Choroid plexus epithelial cell (primary cell): ENCODE data around the gene MAP1B.
A peak's percentile ranks its signal among the peaks of the same experiment; 100 is the strongest.

Experiments used
- DNase-seq: peaks from one replicate; pipeline ENCODE4 v3.0.0-alpha.2; 2010; ENCODE audit warnings: low read depth
- H3K4me3 ChIP-seq: 2 replicates; pipeline ENCODE4 v1.5.1; 2011; ENCODE audit warnings: low read depth, mild to moderate bottlenecking, control low read depth, low read length, moderate library complexity
- CTCF ChIP-seq: conservative IDR thresholded peaks from 2 replicates; pipeline ENCODE4 v1.5.1; 2011; ENCODE audit warnings: low read depth, mild to moderate bottlenecking, control low read depth, inconsistent platforms, low read length, moderate library complexity

Gene MAP1B

DNA sequence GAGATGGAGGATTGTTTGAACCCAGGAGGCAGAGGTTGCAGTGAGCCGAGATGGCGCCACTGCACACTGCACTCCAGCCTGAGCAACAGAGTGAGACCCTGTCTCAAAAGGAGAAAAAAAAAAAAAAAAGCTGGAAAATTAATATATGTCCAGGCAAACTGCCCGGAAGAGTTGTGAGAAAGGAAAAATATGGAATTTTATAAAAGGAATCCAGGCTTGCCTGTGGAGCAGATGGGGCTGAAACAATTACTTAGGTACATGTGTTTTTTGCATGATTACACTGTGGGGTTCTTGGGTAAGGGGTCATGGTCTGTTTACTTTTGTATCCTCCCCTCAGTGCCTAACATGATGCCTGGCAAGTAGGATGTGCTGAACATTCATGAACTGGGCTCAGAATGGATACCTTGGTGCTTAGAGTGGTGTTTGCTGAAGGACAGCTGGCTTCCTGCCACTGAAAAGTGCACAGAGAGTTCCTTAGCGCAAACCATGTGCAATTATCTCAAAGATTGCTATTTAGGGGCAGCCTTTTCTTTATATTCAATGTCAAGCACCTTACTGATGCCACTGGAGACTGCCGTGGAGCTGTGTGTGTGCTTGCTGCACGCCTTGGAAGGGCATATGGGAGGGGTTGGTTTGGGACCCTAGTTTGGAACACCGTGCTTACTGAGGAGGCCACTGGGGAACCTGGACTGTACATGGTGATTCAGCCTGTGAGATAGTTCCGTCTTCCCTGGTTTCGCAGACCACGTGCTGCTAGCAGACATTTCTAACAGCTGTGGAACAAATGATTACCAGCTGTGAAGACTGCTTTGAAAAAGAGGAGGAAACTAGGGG, 78.4 kb downstream of the MAP1B start:
- DNase-seq: peak; percentile 68
- no peak for TF ChIP-seq CTCF
- no peak overlapping the region for H3K4me3 ChIP-seq

DNA sequence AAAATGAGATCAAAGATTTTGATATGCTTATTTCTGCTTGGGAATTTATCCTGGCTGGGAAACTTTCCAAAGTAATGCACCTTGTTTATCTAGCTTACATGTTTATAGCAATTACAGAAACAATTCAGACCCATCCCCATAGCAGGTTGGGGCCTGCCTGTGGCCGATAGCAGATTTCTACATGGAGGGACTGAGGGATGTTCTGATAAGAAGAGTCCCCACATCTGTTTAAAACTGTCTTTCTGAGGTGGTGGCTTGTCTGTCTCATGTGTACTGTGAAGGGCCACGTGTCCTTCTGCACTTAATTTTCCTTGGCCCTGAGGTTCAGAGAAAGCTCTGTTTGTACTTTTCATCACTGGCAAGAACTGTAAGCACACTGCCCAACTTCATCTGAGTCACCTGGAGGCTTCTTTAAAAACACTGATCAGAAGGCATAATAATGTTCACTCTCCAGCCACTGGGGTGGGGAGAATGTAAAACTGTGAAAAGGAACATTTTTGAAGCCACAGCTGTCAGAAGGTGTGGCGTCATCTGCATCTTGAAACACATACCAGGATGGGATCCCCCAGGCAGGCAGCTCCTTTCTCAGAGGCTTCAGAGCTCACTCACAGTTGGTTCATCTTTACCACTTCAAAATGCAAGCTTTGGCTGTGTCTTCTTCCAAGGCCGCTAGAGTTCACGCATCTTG, 80.3 kb downstream of the MAP1B start:
- TF ChIP-seq CTCF: no peak
- no peak overlapping the region for H3K4me3 ChIP-seq
- DNase-seq: no peak

- no peak for TF ChIP-seq CTCF
- H3K4me3 ChIP-seq: no peak overlapping the region
- no peak for DNase-seq
Measured at GRCh38 chr5:72188166-72188565, 80.9 kb downstream of the MAP1B start.

GRCh38 chr5:72189146-72189545, 81.9 kb downstream of the MAP1B start:
- no peak overlapping the region for H3K4me3 ChIP-seq
- no peak for DNase-seq
- no peak for TF ChIP-seq CTCF

- no peak for TF ChIP-seq CTCF
- H3K4me3 ChIP-seq: no peak overlapping the region
- DNase-seq: no peak
Measured at GRCh38 chr5:72191404-72191803, 84.1 kb downstream of the MAP1B start.

- H3K4me3 ChIP-seq: no peak overlapping the region
- peak; percentile 50 for DNase-seq
- TF ChIP-seq CTCF: no peak
Measured at GRCh38 chr5:72194846-72195245, 87.6 kb downstream of the MAP1B start.
